Activated T-helper 1 cell treated with anti-CD3 and anti-CD28 coated beads, Interleukin-12 subunit alpha, Interleukin-12 subunit beta, Interleukin-2, Interleukin-4 antibody, amounts not matched to agents 30 ng/mL and 10 ng/mL and 1 ng/mL, durations not matched to agents 14 hours and 24 hours and 36 hours (primary cell): Measurements from ENCODE around the gene FOXP1. TPM values are rescaled to one million over a fixed set of nuclear protein-coding genes. Genes with fewer than 3 reads are reported as not detected.

Experiments used
- DNase-seq: peaks from one replicate; pipeline ENCODE4 v3.0.0; 2021; ENCODE audit warnings: low spot score
- H3K27ac Mint-ChIP-seq: one replicate; pipeline ENCODE4 v1.8.0; 2021; ENCODE audit warnings: mild to moderate bottlenecking, mixed read lengths
- H3K27me3 Mint-ChIP-seq: one replicate; pipeline ENCODE4 v1.8.0; 2022; ENCODE audit warnings: mild to moderate bottlenecking, moderate library complexity, mixed read lengths; ENCODE audit not compliant: insufficient read depth
- H3K36me3 Mint-ChIP-seq: one replicate; pipeline ENCODE4 v1.8.0; 2021; ENCODE audit warnings: low read depth, mixed read lengths
- H3K4me1 Mint-ChIP-seq: one replicate; pipeline ENCODE4 v1.8.0; 2021; ENCODE audit warnings: low read depth, mixed read lengths
- H3K4me3 Mint-ChIP-seq: one replicate; pipeline ENCODE4 v1.8.0; 2021; ENCODE audit warnings: mild to moderate bottlenecking, moderate library complexity, mixed read lengths
- H3K9me3 Mint-ChIP-seq: one replicate; pipeline ENCODE4 v1.8.0; 2021; ENCODE audit warnings: mixed read lengths
- intact Hi-C: fragments of 100-400 bp; cut with micrococcal nuclease; formaldehyde crosslinking; loops from one replicate; pipeline ENCODE4 v1.15.1; 2024
- total RNA-seq: library from RNA; stranded (reverse); gene quantifications from 2 replicates; pipeline ENCODE4 v1.2.3, GENCODE V29; 2022

Gene FOXP1
- total RNA-seq, 1 donor from 2014 or later = 97.6 TPM

DNA sequence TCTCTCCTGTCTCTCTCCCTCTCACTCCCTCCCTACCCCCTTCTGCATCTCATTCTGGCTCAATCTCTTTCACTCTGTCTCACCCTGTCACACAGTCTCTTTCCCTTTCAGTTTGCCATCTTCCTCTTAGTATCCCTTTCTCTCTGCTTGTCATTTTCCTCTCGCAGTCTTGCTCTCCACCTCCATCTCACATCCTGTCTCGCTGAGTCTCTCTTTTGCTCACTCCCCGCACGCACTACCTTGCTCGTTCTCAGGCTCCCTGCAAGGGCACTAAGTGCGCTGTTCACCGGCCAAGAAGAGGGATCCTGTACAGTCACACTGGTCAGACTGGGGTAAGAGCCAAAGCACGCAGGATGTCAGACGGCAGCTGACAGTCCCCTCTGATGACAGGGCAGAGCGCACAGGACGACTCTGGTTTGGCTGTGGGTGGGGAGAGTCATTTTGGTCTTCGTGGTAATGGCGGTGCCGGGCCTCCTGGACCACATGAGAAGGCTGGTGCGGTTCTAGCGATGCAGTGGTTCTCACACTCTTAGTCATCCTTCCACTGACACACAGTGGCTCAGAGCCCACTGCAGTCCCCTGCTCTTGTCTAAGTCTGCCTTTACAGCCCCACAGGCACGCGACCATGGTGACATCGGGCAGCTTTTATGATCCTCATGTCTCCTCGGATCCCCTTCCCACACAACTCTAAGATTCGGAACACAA lies 356.8 kb downstream of the FOXP1 start:
- Mint-ChIP-seq H3K9me3 (no peaks in the 10 kb centered on the region), H3K4me3 (peak overlapping the region; percentile 79), H3K4me1 (peaks cover 29% of the 10 kb centered on the region), H3K27ac (peak overlapping the region; percentile 91), H3K27me3 (peaks cover 48% of the 10 kb centered on the region), H3K36me3 (peaks cover 5% of the 10 kb centered on the region)
- peak; percentile 81 for DNase-seq
- intact Hi-C loops = loop anchor here (1.0 to 10.0 kb wide), 20 partner anchors 33 to 1789 kb away; partner anchors contain the start of gene FOXP1

DNA sequence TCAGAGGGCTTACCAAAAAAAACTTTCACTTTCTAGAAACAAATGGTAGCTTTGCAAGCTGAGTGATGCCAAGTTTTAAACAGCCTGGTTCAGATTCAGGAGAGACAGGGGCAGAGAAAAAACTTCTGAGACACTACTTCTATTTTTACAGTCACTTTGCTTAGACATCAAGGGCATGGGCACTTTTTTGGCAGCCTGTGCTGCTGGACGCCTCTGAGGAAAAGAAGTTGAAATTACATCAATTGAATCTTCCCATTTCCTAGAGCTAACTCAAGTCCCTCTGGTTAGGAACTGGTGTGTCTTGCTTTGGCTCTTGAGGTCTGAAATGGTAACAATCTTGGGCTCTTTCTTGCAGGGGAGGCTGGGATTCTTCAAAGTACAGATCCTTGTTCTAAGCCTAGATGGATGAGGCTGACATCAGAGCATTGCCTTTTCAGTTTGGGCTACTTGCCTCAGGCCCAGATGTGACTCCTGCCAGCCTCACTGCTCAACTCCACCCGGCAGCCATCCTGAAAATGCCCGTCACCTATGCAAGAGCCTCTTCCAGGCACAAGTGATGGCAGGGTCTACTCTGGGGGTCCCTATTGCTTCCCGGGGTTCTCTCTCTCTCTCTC lies 357.5 kb downstream of the FOXP1 start:
- H3K27ac Mint-ChIP-seq = peak overlapping the region; percentile 91
- no peaks in the 10 kb centered on the region for H3K9me3 Mint-ChIP-seq
- peaks cover 45% of the 10 kb centered on the region for H3K27me3 Mint-ChIP-seq
- DNase-seq = no peak
- peaks cover 5% of the 10 kb centered on the region for H3K36me3 Mint-ChIP-seq
- peaks cover 31% of the 10 kb centered on the region for H3K4me1 Mint-ChIP-seq
- peak overlapping the region; percentile 79 for H3K4me3 Mint-ChIP-seq
- intact Hi-C loops = loop anchor here (1.0 to 10.0 kb wide), 16 partner anchors 33 to 1789 kb away; no protein-coding TSS in a partner anchor

DNA sequence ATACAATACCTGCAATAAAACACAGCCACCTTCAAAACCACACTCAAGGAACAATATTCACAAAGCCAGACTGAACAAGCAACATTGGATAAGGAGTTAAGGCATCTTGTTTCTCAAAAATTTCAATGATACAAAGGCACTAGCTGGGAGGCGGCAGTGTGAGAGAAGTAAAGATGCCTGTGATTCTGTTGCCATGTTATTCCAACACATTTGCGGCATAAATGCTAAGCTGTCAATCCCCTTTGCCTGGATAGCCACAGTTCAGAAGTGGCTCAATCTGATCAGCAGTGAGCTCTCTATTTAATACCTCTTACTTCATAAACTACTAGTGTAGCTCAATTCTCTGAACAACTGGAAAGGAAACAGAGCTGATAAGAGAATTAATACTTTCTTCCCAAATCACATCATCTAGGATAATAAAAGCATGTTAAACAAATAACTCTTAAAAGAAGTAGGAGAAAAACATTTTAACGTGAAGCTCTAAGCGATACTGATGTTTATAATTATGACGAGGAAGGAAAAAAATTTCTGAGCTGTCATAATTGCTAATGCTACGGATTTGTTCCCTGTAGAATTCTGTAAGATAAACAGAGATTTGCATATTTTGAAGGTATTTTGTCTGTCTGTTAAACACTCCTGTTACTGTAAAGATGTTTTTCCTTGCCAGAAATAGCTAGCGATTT lies 358.4 kb downstream of the FOXP1 start:
- Mint-ChIP-seq H3K36me3 (peaks cover 5% of the 10 kb centered on the region), H3K27me3 (peaks cover 42% of the 10 kb centered on the region), H3K4me1 (peaks cover 34% of the 10 kb centered on the region), H3K4me3 (no peak overlapping the region), H3K27ac (no peak overlapping the region), H3K9me3 (no peaks in the 10 kb centered on the region)
- intact Hi-C loops = loop anchor here (5.0 to 10.0 kb wide), 2 partner anchors 670 to 1788 kb away; no protein-coding TSS in a partner anchor
- no peak for DNase-seq

DNA sequence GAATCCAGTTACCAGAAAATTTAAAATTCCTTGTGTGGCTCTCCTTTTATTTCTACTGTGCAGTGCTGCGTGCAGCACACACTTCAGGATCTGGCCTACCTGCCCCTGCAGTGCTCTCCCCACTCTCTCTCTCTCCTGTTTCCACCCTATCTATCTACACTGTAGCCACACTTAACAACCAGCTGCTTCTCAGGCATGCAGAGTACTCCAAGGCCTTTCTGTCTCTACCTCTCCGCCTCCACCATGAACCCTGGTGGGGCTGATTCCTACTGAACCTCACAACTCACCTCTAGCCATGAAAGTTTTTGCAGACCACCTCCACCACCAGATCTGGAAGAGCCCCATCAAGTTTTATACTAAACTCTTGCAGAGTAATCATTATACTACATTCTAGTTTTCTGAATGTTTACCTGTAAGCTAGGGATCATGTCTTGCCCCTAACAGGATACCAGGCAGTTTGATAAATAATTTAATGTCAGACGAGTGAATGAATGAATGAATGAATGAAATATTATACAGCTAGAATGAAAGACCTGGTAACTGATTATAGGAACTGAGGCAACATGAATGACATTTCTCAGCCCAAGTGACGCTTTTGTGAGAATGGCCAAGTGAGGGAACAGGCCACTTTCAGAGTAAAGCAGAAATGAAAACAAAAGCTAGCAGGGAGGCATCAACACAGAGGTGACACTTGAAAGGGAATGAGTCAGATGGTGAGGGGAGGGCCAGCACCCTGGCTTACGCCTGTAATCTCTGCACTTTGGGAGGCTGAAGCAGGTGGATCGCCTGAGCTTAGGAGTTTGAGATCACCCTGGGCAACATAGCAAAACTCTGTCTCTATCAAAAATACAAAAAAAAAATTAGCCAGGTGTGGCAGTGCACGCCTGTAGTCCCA lies 363.5 kb downstream of the FOXP1 start:
- Mint-ChIP-seq H3K4me3 (no peak overlapping the region), H3K9me3 (peaks cover 3% of the 10 kb centered on the region), H3K27ac (no peak overlapping the region), H3K4me1 (peaks cover 16% of the 10 kb centered on the region), H3K36me3 (peaks cover 10% of the 10 kb centered on the region), H3K27me3 (peaks cover 32% of the 10 kb centered on the region)
- DNase-seq = peak; percentile 28
- intact Hi-C loops = loop anchor here (10.0 kb wide), 1 partner anchor 665 kb away; no protein-coding TSS in a partner anchor

DNA sequence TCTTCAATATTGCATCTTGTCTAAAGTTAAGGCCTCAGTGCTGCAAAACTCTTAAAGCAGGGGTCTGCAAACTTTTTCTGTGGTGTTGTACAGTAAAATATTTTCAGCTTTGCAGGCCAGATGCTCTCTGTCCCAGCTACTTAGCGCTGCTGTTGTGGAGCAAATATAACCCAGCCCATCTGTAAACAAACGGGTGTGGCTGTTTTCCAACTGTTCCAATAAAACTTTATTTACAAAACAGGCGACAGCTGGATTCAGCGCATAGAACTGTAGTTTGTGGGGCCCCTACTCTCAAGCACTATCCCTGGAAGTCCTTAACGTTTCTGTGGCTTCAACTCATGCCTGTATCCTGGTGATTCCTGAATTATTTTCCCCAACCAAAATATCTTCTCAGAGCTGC lies 365.0 kb downstream of the FOXP1 start:
- Mint-ChIP-seq H3K36me3 (peaks cover 5% of the 10 kb centered on the region), H3K27me3 (peaks cover 26% of the 10 kb centered on the region), H3K9me3 (peaks cover 3% of the 10 kb centered on the region), H3K4me1 (peaks cover 11% of the 10 kb centered on the region), H3K4me3 (no peak overlapping the region), H3K27ac (no peak overlapping the region)
- intact Hi-C loops = no loop called here
- DNase-seq = no peak

DNA sequence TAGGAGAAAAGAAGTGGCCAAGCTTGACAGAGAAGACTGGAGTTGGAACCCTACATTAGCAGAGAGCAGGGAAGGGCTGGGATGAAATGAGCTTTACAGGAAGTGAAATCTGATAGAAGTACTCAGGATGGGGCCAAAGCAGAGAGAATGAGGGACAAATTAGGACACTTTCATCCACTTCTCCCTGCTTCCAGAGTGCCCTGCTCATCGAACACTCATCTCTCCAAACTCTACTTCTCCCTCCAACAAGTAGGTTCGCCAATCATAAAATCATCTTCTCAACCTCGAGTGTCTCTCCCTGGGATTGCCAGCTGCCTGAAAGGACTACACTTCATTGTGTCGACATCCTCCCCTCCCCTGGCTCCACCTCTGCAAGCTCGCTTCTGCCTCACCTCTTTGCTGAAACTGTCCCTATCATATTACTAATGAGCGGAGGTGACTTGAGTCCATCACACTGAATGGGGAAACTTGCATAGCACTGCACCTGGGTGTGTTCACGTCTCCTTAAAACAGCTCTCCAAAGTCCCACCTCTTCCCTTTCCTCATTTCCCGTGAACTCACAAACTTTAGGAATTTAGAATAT lies 365.8 kb downstream of the FOXP1 start:
- H3K27me3 Mint-ChIP-seq = peaks cover 24% of the 10 kb centered on the region
- H3K9me3 Mint-ChIP-seq = peaks cover 3% of the 10 kb centered on the region
- intact Hi-C loops = no loop called here
- peaks cover 5% of the 10 kb centered on the region for H3K36me3 Mint-ChIP-seq
- no peak for DNase-seq
- H3K27ac Mint-ChIP-seq = no peak overlapping the region
- no peak overlapping the region for H3K4me3 Mint-ChIP-seq
- H3K4me1 Mint-ChIP-seq = peaks cover 11% of the 10 kb centered on the region

DNA sequence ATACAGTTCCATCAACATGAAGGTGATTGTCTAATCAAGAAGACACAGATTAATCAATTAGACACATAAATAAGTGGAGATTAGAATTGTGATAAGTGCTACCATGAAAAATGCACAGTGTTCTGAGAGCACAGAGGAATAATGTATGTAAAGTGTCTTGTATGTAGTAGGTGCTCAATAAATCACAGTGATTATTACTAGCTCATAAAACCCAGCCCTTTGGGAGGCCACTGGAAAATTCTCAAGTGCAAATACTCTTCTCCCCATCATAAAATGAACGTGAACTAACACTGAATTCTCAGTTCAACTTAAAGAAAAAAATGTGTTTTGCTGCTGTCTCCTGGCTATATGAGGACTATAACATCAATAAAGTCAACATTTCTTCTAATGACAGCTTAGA lies 368.2 kb downstream of the FOXP1 start:
- Mint-ChIP-seq H3K27ac (no peak overlapping the region), H3K27me3 (peaks cover 17% of the 10 kb centered on the region), H3K4me1 (peaks cover 8% of the 10 kb centered on the region), H3K4me3 (no peak overlapping the region), H3K36me3 (peaks cover 5% of the 10 kb centered on the region), H3K9me3 (peaks cover 3% of the 10 kb centered on the region)
- no peak for DNase-seq
- intact Hi-C loops = no loop called here

DNA sequence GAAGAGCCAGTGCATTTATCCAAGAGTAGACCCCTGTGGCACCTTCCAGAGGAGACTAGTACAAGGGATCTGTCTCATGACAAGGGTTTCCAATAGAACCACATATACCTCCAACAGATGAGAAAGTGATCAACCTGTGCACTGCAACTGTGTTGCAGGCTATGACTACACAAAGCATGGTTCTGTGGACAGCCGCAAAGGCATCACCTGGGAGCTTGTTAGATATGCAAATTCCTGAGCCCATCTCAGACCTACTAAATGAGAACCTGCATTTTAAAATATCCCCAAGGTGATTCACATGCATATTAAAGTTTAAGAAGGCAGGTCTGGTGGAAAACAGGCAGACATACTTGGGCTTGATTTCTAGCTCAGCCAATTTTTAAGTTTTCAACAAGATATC lies 368.7 kb downstream of the FOXP1 start:
- no peak for DNase-seq
- Mint-ChIP-seq H3K4me1 (peaks cover 7% of the 10 kb centered on the region), H3K36me3 (peaks cover 4% of the 10 kb centered on the region), H3K9me3 (peaks cover 3% of the 10 kb centered on the region), H3K27ac (no peak overlapping the region), H3K4me3 (no peak overlapping the region), H3K27me3 (peaks cover 17% of the 10 kb centered on the region)
- intact Hi-C loops = no loop called here

DNA sequence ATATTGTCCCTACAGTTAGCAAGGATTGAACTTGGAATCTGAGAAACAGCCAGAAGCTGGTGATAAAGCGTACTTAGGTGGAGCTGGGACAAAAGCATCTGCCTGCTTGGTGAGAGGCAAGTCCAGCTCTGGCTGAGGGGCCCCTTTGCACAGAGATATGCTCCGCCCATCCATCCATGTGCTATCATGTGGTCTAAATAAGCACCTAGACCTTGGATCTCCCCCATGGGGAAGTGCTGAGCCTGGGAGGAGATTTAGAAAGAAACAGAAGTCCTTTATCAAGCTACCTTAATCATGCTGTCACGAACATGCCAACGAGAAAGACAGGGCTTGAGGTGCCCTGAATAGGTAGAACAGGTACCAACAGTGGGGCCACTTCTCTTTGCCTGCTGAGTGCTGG lies 369.5 kb downstream of the FOXP1 start:
- Mint-ChIP-seq H3K27me3 (peaks cover 17% of the 10 kb centered on the region), H3K27ac (no peak overlapping the region), H3K4me3 (no peak overlapping the region), H3K4me1 (peaks cover 5% of the 10 kb centered on the region), H3K36me3 (peaks cover 1% of the 10 kb centered on the region), H3K9me3 (peaks cover 1% of the 10 kb centered on the region)
- no peak for DNase-seq
- intact Hi-C loops = no loop called here

DNA sequence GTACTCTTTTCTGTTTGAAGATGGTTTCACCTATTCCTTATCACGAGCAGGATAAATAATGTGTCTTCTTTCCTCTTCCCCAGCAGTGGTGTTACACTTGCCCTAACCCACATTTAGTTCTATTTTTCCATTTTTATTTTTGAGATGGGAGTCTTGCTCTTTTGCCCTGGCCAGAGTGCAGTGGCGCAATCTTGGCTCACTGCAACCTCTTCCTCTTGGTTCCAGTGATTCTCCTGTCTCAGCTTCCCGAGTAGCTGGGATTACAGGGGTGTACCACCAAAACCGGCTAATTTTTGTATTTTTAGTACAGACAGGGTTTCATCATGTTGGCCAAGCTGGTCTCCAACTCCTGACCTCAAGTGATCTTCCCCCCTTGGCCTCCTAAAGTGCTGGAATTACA lies 372.4 kb downstream of the FOXP1 start:
- Mint-ChIP-seq H3K27ac (no peak overlapping the region), H3K4me1 (peaks cover 5% of the 10 kb centered on the region)

DNA sequence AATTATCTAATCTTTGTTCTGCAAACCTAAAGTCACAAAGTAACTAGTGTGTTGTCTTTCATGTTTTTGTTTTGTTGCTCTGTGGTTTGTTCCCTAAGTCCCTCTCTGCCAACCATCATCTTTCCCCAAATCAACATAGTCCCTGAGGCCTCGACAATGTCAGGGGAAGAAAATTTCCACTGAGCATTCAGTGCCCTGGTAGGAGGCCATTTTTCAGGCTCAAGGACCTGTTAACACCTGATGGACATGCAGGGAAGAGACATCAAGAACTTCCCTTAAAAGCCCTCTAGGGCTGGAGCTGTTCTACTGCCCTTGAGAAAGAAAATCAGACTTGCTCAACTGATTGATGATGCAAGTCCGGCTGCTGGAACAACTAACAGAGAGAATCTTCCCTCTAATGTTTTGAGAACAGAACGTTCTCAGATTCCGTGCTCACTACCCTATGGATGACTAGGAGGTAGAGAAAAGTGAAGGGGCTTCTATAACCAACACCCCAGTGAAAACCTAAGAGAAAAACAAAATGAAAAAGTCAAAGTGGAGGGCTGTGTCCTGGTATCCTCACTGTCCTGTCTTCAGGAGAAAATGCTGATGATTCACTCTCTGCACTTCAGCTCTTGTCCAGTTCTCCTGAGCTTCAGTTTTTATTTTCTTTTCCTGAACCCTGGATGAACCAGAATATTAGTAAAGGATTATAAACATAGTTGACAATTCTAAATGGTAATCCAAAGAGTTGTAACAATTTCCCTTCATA lies 373.1 kb downstream of the FOXP1 start:
- no peaks in the 10 kb centered on the region for H3K9me3 Mint-ChIP-seq
- H3K4me1 Mint-ChIP-seq = peaks cover 5% of the 10 kb centered on the region
- H3K27me3 Mint-ChIP-seq = peaks cover 13% of the 10 kb centered on the region
- H3K36me3 Mint-ChIP-seq = no peaks in the 10 kb centered on the region
- intact Hi-C loops = no loop called here
- DNase-seq = no peak
- no peak overlapping the region for H3K4me3 Mint-ChIP-seq
- H3K27ac Mint-ChIP-seq = no peak overlapping the region

More for the DNA sequence above, 372.4 kb downstream of the FOXP1 start:
- DNase-seq = no peak
- H3K27me3 Mint-ChIP-seq = peaks cover 14% of the 10 kb centered on the region
- intact Hi-C loops = no loop called here
- no peaks in the 10 kb centered on the region for H3K9me3 Mint-ChIP-seq
- no peaks in the 10 kb centered on the region for H3K36me3 Mint-ChIP-seq
- H3K4me3 Mint-ChIP-seq = no peak overlapping the region
